ENCODE results near the gene TAMALIN. TPM values are rescaled to one million over a fixed set of nuclear protein-coding genes. Genes with fewer than 3 reads are reported as not detected.

TAMALIN gene
- total RNA-seq, 2 experiments from 2014 or later: 26.0 to 26.4 TPM

GRCh38 chr12:52003016-52003550 is 3.7 kb upstream of the TAMALIN start:
- TF ChIP-seq, protein P1, sequence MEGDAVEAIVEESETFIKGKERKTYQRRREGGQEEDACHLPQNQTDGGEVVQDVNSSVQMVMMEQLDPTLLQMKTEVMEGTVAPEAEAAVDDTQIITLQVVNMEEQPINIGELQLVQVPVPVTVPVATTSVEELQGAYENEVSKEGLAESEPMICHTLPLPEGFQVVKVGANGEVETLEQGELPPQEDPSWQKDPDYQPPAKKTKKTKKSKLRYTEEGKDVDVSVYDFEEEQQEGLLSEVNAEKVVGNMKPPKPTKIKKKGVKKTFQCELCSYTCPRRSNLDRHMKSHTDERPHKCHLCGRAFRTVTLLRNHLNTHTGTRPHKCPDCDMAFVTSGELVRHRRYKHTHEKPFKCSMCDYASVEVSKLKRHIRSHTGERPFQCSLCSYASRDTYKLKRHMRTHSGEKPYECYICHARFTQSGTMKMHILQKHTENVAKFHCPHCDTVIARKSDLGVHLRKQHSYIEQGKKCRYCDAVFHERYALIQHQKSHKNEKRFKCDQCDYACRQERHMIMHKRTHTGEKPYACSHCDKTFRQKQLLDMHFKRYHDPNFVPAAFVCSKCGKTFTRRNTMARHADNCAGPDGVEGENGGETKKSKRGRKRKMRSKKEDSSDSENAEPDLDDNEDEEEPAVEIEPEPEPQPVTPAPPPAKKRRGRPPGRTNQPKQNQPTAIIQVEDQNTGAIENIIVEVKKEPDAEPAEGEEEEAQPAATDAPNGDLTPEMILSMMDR (IDR thresholded peaks at IDR 0.05): no peak
- Mint-ChIP-seq H3K27me3 (peaks cover 9% of the 10 kb centered on the region), H3K4me1 (ENCODE audit: low read depth) (peaks cover 15% of the 10 kb centered on the region), H3K4me3 (no peak overlapping the region), H3K27ac (no peak overlapping the region), H3K9me3 (no peaks in the 10 kb centered on the region), H3K36me3 (ENCODE audit: low read depth) (no peaks in the 10 kb centered on the region)
- ATAC-seq (no peak), DNase-seq (no peak)
- ChIA-PET CTCF (interaction anchor here (1.0 to 16.6 kb wide), 8 partner anchors 10 to 118 kb away, joined by 3 to 332 read pairs (median 5); no protein-coding TSS in a partner anchor), POLR2A (interaction anchor here (0.8 to 1.0 kb wide), 3 partner anchors 17 to 26 kb away, joined by 3 to 4 read pairs (median 3); no protein-coding TSS in a partner anchor)
- intact Hi-C loops (cut with micrococcal nuclease): no loop called here

DNA sequence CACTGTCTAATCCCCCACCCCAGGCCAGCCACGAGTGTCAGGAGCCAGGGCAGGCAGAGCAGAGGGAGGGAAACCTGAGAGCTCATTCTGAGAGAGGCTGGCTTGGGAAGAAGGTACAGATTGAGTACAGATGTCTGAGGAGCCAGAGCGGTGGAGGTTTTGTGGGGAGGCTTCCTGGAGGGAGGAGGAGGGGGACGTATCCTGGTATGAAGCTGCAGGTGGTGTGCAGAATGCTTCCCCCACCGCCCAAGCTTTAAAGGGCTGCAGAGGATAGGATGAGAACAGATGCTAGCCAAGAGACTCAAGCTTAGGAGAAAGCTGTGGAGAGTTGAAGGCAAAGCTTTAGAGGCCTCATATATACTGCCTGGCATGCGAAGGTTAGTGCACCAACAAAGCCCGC is 3.2 kb upstream of the TAMALIN start:
- Mint-ChIP-seq H3K36me3 (ENCODE audit: low read depth) (no peaks in the 10 kb centered on the region), H3K9me3 (no peaks in the 10 kb centered on the region), H3K27me3 (peaks cover 9% of the 10 kb centered on the region), H3K4me3 (no peak overlapping the region), H3K27ac (no peak overlapping the region), H3K4me1 (ENCODE audit: low read depth) (peaks cover 20% of the 10 kb centered on the region)
- ChIA-PET CTCF (interaction anchor here (0.9 to 16.6 kb wide), 11 partner anchors 10 to 118 kb away, joined by 3 to 332 read pairs (median 4); no protein-coding TSS in a partner anchor), POLR2A (interaction anchor here (0.8 to 1.0 kb wide), 3 partner anchors 17 to 26 kb away, joined by 3 to 4 read pairs (median 3); no protein-coding TSS in a partner anchor)
- ATAC-seq: no peak
- TF ChIP-seq, protein P1 (IDR thresholded peaks at IDR 0.05): no peak
- DNase-seq: no peak
- intact Hi-C loops (cut with micrococcal nuclease): no loop called here

- H3K9me3 Mint-ChIP-seq: no peaks in the 10 kb centered on the region
- ATAC-seq: no peak
- DNase-seq: peak; percentile 28
- H3K4me3 Mint-ChIP-seq: no peak overlapping the region
- intact Hi-C loops (cut with micrococcal nuclease): no loop called here
- peaks cover 20% of the 10 kb centered on the region for H3K4me1 Mint-ChIP-seq (ENCODE audit: low read depth)
- no peak overlapping the region for H3K27ac Mint-ChIP-seq
- ChIA-PET CTCF (interaction anchor here (0.6 to 16.6 kb wide), 12 partner anchors 10 to 119 kb away, joined by 3 to 332 read pairs (median 4); no protein-coding TSS in a partner anchor), POLR2A (interaction anchor here (0.6 to 1.0 kb wide), 3 partner anchors 16 to 27 kb away, joined by 3 to 4 read pairs (median 4); no protein-coding TSS in a partner anchor)
- TF ChIP-seq, protein P1 (IDR thresholded peaks at IDR 0.05): peak; percentile 44
- H3K27me3 Mint-ChIP-seq: peaks cover 9% of the 10 kb centered on the region
- H3K36me3 Mint-ChIP-seq (ENCODE audit: low read depth): no peaks in the 10 kb centered on the region
These were observed 2.6 kb upstream of the TAMALIN start for GRCh38 chr12:52004042-52004648.

GRCh38 chr12:52005218-52005902 is 1.4 kb upstream of the TAMALIN start:
- DNase-seq (no peak), ATAC-seq (no peak)
- Mint-ChIP-seq H3K9me3 (no peaks in the 10 kb centered on the region), H3K27ac (no peak overlapping the region), H3K4me1 (ENCODE audit: low read depth) (peaks cover 15% of the 10 kb centered on the region), H3K36me3 (ENCODE audit: low read depth) (no peaks in the 10 kb centered on the region), H3K4me3 (peak overlapping the region; percentile 81), H3K27me3 (peaks cover 9% of the 10 kb centered on the region)
- intact Hi-C loops (cut with micrococcal nuclease): no loop called here
- ChIA-PET POLR2A (interaction anchor here (5.4 kb wide), 1 partner anchor 17 kb away, joined by 74 read pairs; no protein-coding TSS in a partner anchor), CTCF (interaction anchor here (0.9 to 16.6 kb wide), 4 partner anchors 12 to 115 kb away, joined by 3 to 332 read pairs (median 34); no protein-coding TSS in a partner anchor)
- TF ChIP-seq, protein P1 (IDR thresholded peaks at IDR 0.05): no peak
